ENCODE results near the gene HIPK2. TPM values are rescaled to one million over a fixed set of nuclear protein-coding genes. Genes with fewer than 3 reads are reported as not detected.

Gene HIPK2
- total RNA-seq, 1 experiment from 2014 or later = 33.4 TPM

GRCh38 chr7:139676390-139676789 is 101.4 kb downstream of the HIPK2 start:
- no peaks in the 10 kb centered on the region for H3K36me3 Mint-ChIP-seq (ENCODE audit: insufficient read depth, unreplicated experiment)
- H3K27ac Mint-ChIP-seq (ENCODE audit: unreplicated experiment) = no peak overlapping the region
- intact Hi-C loops (cut with micrococcal nuclease; ENCODE audit: unreplicated experiment) = no loop called here
- no peak for TF ChIP-seq CTCF (IDR thresholded peaks at IDR 0.05; ENCODE audit: unreplicated experiment)
- no peaks in the 10 kb centered on the region for H3K9me3 Mint-ChIP-seq (ENCODE audit: low read depth, unreplicated experiment)
- H3K4me3 Mint-ChIP-seq (ENCODE audit: low read depth, unreplicated experiment) = no peak overlapping the region
- no peak for DNase-seq
- BruUV-seq (replicated peaks) = no TSS peak
- CTCF ChIA-PET = no interaction called here
- H3K4me1 Mint-ChIP-seq (ENCODE audit: low read depth, unreplicated experiment) = peaks cover 27% of the 10 kb centered on the region
- H3K27me3 Mint-ChIP-seq (ENCODE audit: unreplicated experiment) = no peaks in the 10 kb centered on the region

GRCh38 chr7:139675127-139676125 is 102.4 kb downstream of the HIPK2 start:
- no peak for TF ChIP-seq CTCF (IDR thresholded peaks at IDR 0.05; ENCODE audit: unreplicated experiment)
- no TSS peak for BruUV-seq (replicated peaks)
- no peak for DNase-seq
- CTCF ChIA-PET = no interaction called here
- no peaks in the 10 kb centered on the region for H3K9me3 Mint-ChIP-seq (ENCODE audit: low read depth, unreplicated experiment)
- H3K36me3 Mint-ChIP-seq (ENCODE audit: insufficient read depth, unreplicated experiment) = no peaks in the 10 kb centered on the region
- H3K4me1 Mint-ChIP-seq (ENCODE audit: low read depth, unreplicated experiment) = peaks cover 17% of the 10 kb centered on the region
- no peaks in the 10 kb centered on the region for H3K27me3 Mint-ChIP-seq (ENCODE audit: unreplicated experiment)
- no peak overlapping the region for H3K4me3 Mint-ChIP-seq (ENCODE audit: low read depth, unreplicated experiment)
- no peak overlapping the region for H3K27ac Mint-ChIP-seq (ENCODE audit: unreplicated experiment)
- intact Hi-C loops (cut with micrococcal nuclease; ENCODE audit: unreplicated experiment) = no loop called here

- CTCF ChIA-PET = no interaction called here
- Mint-ChIP-seq H3K9me3 (ENCODE audit: low read depth, unreplicated experiment) (no peaks in the 10 kb centered on the region), H3K36me3 (ENCODE audit: insufficient read depth, unreplicated experiment) (no peaks in the 10 kb centered on the region), H3K4me3 (ENCODE audit: low read depth, unreplicated experiment) (no peak overlapping the region), H3K4me1 (ENCODE audit: low read depth, unreplicated experiment) (peaks cover 10% of the 10 kb centered on the region), H3K27ac (ENCODE audit: unreplicated experiment) (no peak overlapping the region), H3K27me3 (ENCODE audit: unreplicated experiment) (no peaks in the 10 kb centered on the region)
- intact Hi-C loops (cut with micrococcal nuclease; ENCODE audit: unreplicated experiment) = no loop called here
- no peak for DNase-seq
- TF ChIP-seq CTCF (IDR thresholded peaks at IDR 0.05; ENCODE audit: unreplicated experiment) = no peak
- BruUV-seq (replicated peaks) = no TSS peak
These were observed 103.1 kb downstream of the HIPK2 start for GRCh38 chr7:139674752-139675126.

GRCh38 chr7:139674341-139674740 is 103.5 kb downstream of the HIPK2 start:
- CTCF ChIA-PET = interaction anchor here (0.6 kb wide), 2 partner anchors 313 to 584 kb away, joined by 3 to 4 read pairs; no protein-coding TSS in a partner anchor
- Mint-ChIP-seq H3K9me3 (ENCODE audit: low read depth, unreplicated experiment) (no peaks in the 10 kb centered on the region), H3K27ac (ENCODE audit: unreplicated experiment) (no peak overlapping the region), H3K4me1 (ENCODE audit: low read depth, unreplicated experiment) (peaks cover 6% of the 10 kb centered on the region), H3K4me3 (ENCODE audit: low read depth, unreplicated experiment) (no peak overlapping the region), H3K27me3 (ENCODE audit: unreplicated experiment) (no peaks in the 10 kb centered on the region), H3K36me3 (ENCODE audit: insufficient read depth, unreplicated experiment) (no peaks in the 10 kb centered on the region)
- TF ChIP-seq CTCF (IDR thresholded peaks at IDR 0.05; ENCODE audit: unreplicated experiment) = no peak
- no TSS peak for BruUV-seq (replicated peaks)
- intact Hi-C loops (cut with micrococcal nuclease; ENCODE audit: unreplicated experiment) = no loop called here
- DNase-seq = no peak

Data from Calu3 (cell line).